Measurements from ENCODE around the gene SKP1. TPM values are rescaled to one million over a fixed set of nuclear protein-coding genes. Genes with fewer than 3 reads are reported as not detected.
"Not testable (repeated sequence)": the region's sequence is repeated elsewhere in the genome, so short reads cannot be mapped to it uniquely, and the experiment has no call there.

The SKP1 gene
- 100 to 1,000 TPM; 391 to 436 TPM for total RNA-seq
- long read RNA-seq, full-length matches to known transcripts: 214 of 218 reads
- long read RNA-seq, partial matches to known transcripts: 1 of 218 reads
- long read RNA-seq, other reads (novel, unspliced or antisense): 3 of 218 reads

DNA sequence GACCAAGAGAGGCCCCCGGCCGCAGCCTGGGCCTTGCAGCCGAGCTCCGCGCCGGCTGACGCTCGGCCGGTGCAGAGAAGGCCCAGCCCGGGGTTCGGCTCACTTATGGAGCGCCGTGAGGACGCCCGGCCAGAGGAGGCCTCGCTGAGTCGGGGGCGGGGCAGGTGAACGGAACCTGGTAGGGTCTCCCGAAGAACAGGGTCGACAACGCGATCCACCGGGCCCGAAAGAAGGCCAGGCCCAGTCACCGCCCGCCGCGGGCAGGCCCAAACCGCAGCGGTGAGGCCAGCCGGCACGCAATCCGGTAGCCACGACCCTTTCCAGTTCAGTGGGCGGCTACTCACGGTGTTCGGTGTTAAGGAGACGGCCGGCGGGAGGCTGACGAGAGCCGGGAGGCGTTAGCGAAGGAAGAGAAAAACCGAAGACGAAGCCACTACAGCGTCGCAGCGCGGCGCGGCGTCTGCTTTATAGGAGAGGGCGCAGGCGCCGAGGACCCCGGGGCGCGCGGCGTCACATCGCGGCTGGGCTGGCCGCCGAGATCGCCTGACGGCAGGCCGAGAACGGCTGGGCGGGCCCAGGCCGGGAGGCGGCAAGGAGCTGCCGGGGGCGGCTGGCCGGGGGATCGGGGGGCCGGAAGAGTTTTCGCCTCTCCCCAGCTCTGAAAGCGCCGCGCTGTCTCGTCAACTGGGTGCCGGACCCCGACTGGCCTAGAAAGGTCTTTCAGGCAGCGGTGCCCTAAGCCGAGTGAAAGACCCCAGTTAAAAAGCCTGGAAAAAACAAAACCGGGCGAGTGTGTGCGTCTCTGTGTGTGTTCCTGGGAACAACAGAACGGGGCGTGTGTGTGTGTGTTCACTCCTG lies at the start of gene SKP1:
SKP1 (minus strand) TSS at position 440 of the 858 bp plus-strand sequence. CDS start 2,928 bp downstream, outside the sequence.
- ATAC-seq (peak; percentile 90 to 94), DNase-seq (peak; percentile 85)
- intact Hi-C loops (cut with DNase I): loop anchor here in 1 of 2 donors (10.0 kb wide), 1 partner anchor 188 kb away; the partner anchor contains the start of gene CDKL3

GRCh38 chr5:134225780-134226440 lies 49.2 kb upstream of the SKP1 start, which contains the start of gene PPP2CA:
PPP2CA (minus strand) TSS chr5:134226073; CDS start chr5:134225861, 212 bp downstream.
- intact Hi-C loops (cut with DNase I): no loop called here
- peak; percentile 99 for DNase-seq
- peak; percentile 95 to 96 for ATAC-seq

DNA sequence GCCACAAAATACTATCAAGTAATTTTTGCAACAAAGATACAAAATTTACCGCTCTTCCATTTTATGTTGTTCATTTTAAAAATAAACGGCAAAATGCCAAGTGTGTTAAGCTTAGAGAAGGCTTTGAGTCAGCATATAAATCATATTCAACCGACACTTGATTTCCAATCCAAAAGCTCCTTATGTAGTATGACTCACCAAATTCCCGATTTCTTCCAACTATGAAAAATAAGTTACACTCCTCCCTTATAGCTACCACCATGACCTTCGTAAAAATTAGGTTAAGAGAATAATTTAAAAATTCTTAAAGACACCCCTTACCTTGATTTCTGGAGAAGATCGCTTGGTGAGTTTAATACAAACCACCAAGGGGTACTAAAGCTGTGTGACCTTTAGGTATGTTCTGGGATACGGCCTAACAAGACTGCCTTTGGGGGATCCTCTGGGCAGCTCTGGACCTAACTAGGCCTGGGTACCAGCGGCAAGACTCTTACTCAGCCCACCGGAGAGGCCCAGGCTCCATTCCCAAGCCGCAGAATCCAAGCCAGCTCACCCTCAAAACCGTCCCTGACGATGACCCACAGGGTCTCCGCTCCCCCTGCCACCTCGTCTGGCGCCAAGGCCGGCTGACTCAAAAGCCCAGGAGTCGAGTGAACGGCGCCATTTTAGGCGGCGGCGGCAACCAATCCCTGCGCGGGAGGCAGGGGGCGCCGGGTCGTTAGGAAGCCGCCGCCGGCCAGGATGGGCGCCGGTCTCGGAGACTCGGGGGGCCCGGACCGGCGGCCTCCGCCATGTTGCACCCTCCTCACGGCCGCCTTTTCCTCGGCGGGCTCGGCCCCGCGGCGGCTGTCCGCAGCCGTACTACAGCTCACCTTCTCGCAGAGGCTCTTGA lies 48.4 kb upstream of the SKP1 start:
- ATAC-seq (peak; percentile 61), DNase-seq (peak; percentile 73)
- intact Hi-C loops (cut with DNase I): no loop called here

DNA sequence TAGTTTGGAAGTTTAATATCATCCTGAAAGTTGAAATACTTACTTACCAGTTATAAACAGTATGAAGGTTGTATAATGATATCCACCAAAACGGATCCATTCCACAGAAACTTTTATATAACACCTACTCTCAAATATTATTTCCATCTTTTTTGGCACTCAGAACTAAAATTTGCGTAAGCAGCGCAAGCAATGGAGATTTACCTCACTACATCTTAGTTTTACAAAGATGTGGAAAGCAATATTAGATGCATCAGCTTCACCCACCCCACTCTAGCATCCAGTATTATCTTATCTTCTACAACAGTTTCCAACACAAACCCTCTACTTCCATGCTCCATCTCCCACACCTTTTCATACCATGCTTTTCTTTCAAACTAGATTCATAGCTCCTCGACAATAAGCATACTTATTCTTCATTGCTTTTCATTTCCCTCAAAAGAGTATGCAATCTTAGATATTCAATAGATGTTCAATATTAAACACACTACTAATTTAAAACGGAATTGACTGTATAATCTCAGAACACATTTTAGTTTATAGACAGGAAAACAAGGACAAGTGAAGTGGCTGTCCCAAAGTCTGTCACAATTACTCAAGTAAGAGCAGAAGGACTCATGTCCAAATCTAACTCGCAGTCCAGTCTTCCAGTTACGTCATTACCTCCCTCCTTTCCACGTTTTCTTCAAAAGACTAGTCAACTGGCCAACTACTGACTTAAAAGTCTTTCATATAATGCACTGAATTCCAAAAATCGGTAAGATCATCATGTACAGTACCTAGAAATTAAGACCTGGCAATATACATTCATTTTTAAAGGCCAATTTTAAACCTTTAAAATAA lies 46.9 kb upstream of the SKP1 start:
- intact Hi-C loops (cut with DNase I): no loop called here
- ATAC-seq: no peak

DNA sequence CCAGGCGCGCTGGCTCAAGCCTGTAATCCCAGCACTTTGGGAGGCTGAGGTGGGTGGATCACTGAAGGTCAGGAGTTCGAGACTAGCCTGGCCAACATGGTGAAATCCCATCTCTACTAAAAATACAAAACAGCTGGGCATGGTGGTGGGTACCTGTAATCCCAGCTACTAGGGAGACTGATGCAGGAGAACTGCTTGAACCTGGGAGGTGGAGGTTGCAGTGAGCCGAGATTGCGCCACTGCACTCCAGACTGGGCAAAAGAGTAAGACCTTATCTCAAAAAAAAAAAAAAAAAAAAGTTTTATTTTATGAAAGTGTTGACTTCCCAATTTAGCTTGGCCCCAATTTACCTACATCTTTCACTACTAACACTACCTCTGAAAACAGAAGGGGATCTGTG lies 44.9 kb upstream of the SKP1 start:
- DNase-seq; intact Hi-C loops (cut with DNase I); ATAC-seq: not testable (repeated sequence)

More for the DNA sequence above, 46.9 kb upstream of the SKP1 start:
- no peak for DNase-seq

DNA sequence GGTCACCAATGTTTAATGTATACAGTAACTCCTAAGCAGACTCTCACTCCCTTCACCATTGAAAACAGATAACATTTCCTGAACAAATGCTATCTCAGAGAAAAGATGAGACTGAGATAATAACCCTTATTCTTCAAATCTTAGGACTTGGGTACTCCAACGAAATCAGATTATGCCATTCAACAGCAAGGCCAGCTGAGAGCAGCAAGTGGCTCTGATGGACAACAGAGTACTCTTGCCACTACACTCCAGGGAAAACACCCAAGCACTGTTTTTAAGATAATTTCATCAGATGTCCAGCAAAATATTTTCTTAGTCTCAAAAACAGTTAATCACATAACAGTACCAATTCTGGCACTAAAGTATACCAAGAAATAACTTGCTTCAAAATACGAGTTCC lies 39.0 kb upstream of the SKP1 start:
- no peak for DNase-seq
- intact Hi-C loops (cut with DNase I): no loop called here
- peak in 1 of 2 donors; percentile 51 for ATAC-seq

GRCh38 chr5:134211263-134212031 lies 34.7 kb upstream of the SKP1 start:
- intact Hi-C loops (cut with DNase I); DNase-seq; ATAC-seq: not testable (repeated sequence)

DNA sequence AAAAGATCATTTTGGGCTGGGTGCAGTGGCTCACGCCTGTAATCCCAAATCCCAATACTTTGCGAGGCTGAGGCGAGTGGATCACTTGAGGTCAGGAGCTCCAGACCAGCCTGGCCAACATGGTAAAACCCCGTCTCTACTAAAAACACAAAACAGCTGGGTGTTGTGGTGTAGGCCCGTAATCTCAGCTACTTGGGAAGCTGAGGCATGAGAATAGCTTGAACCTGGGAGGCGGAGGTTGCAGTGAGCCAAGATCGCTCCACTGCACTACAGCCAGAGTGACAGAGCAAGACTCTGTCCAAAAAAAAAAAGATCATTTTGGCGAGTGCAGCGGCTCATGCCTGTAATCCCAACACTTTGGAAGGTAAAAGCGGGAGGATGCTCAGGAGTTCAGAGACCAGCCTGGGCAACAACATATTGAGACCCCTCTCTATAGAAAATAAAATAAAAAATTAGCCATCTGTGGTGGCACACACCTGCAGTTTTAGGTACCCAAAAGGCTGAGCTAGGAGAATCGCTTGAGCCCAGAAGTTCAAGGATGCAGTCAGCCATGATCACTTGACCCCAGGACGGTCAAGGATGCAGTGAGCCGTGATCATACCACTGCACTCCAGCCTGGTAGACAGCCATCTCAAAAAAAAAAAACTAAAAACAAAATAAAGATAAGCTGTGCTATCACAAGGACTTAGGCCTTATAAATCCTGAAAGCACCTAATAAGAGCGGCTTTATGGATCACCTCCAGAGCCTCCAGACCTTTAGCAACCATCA lies 32.9 kb upstream of the SKP1 start:
- peak; percentile 48 to 56 for ATAC-seq
- intact Hi-C loops (cut with DNase I): no loop called here

DNA sequence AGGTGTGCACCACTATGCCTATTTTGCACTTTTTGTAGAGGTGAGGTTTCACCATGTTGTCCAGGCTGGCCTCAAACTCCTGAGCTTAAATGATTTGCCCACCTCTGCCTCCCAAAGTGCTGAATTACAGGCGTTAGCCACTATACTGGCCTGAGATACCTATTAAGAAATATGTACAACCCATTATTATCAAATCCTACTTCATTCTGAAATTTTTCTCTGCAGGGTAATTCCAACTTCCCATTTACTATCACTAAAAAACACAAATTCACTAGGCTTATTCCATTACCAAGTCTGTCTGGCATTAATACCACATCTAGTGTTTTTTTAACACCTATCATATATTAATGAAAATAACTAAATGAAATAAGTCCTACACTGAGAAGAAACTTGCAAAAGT lies 30.9 kb upstream of the SKP1 start:
- DNase-seq (no peak), ATAC-seq (no peak)
- intact Hi-C loops (cut with DNase I): no loop called here

More for the DNA sequence above, 32.9 kb upstream of the SKP1 start:
- no peak for DNase-seq

GRCh38 chr5:134206627-134207160 lies 29.9 kb upstream of the SKP1 start:
- ATAC-seq (no peak), DNase-seq (no peak)
- intact Hi-C loops (cut with DNase I): no loop called here

GRCh38 chr5:134204575-134204974 lies 27.8 kb upstream of the SKP1 start:
- ATAC-seq (no peak), DNase-seq (no peak)
- intact Hi-C loops (cut with DNase I): no loop called here

GRCh38 chr5:134203630-134204029 lies 26.9 kb upstream of the SKP1 start:
- intact Hi-C loops (cut with DNase I): no loop called here
- ATAC-seq (no peak), DNase-seq (no peak)

GRCh38 chr5:134195666-134196065 lies 18.9 kb upstream of the SKP1 start:
- ATAC-seq: no peak
- no peak for DNase-seq
- intact Hi-C loops (cut with DNase I): no loop called here

DNA sequence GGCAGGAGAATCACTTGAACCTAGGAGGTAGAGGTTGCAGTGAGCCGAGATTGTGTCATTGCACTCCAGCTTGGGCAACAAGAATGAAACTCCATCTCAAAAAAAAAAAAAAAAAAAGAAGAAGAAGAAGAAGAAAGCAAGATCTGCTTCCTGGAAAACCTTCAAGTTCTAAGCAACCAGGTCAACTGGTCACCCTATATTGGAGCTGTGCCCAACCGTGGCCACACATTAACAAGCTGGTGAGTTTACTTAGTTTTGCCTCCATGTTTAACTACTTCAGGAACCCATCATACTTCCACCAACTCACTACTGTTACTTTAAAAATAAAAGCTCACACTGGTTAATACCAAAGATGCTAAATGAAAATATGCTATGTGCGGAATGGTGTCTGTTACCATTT lies 12.3 kb upstream of the SKP1 start:
- intact Hi-C loops (cut with DNase I): loop anchor here (10.0 kb wide), 1 partner anchor 396 kb away; no protein-coding TSS in a partner anchor
- no peak for DNase-seq
- ATAC-seq: no peak

DNA sequence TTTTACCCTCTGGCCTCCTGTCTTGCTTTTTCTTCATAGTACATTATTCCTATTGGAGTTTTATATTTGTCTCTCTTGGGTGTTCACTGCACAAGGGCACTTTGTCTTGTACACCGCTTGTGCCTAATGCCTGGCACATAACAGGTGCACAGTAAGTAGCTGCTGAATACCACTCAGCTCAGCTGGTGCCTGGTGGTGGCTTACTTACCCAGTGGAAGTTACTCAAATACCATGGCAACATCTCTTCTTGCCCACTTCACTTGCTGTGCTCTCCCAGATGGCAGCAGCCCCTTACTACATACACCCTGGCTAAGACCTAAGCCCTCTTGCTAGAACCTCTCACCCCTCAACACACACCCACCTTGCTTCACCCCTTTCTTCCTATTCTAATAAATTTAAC lies 11.3 kb upstream of the SKP1 start:
- DNase-seq (no peak), ATAC-seq (no peak)
- intact Hi-C loops (cut with DNase I): loop anchor here (10.0 kb wide), 1 partner anchor 397 kb away; no protein-coding TSS in a partner anchor
